ENCODE results near the gene TRIM14.

Gene TRIM14

GRCh38 chr9:98046180-98046543 is 72.9 kb downstream of the TRIM14 start:
- CTCF ChIA-PET: interaction anchor here (2.1 kb wide), 1 partner anchor 11 kb away, joined by 8 read pairs; no protein-coding TSS in a partner anchor
- TF ChIP-seq ZNF384 (IDR thresholded peaks at IDR 0.05) (no peak), PKNOX1 (IDR thresholded peaks at IDR 0.05) (no peak), TARDBP (IDR thresholded peaks at IDR 0.05) (no peak)
- POLR2A ChIA-PET: interaction anchor here (0.9 to 3.0 kb wide), 2 partner anchors 10 to 124 kb away, joined by 3 to 11 read pairs; partner anchors contain the start of genes NANS and TRMO
- DNase-seq (ENCODE audit: extremely low spot score): no peak

GRCh38 chr9:98045234-98046179 is 73.5 kb downstream of the TRIM14 start:
- DNase-seq (ENCODE audit: extremely low spot score): no peak
- no peak for TF ChIP-seq SP1 (IDR thresholded peaks at IDR 0.05)
- no peak for TF ChIP-seq FOXA1 (IDR thresholded peaks at IDR 0.05)
- TF ChIP-seq PKNOX1 (IDR thresholded peaks at IDR 0.05): no peak
- no peak for TF ChIP-seq L3MBTL2 (conservative IDR thresholded peaks at IDR 0.05)
- TF ChIP-seq LEF1 (IDR thresholded peaks at IDR 0.05; ENCODE audit: borderline replicate concordance): no peak
- no peak for TF ChIP-seq FOXK2 (IDR thresholded peaks at IDR 0.05)
- TF ChIP-seq NFRKB (IDR thresholded peaks at IDR 0.05): no peak
- TF ChIP-seq CTBP1 (IDR thresholded peaks at IDR 0.05; ENCODE audit: borderline replicate concordance): no peak
- TF ChIP-seq HDGF (IDR thresholded peaks at IDR 0.05; ENCODE audit: borderline replicate concordance): no peak
- no peak for TF ChIP-seq ZNF384 (IDR thresholded peaks at IDR 0.05)
- no peak for TF ChIP-seq ELF4 (IDR thresholded peaks at IDR 0.05)
- no peak for TF ChIP-seq BHLHE40 (IDR thresholded peaks at IDR 0.05; ENCODE audit: borderline replicate concordance)
- TF ChIP-seq ARNT (IDR thresholded peaks at IDR 0.05): no peak
- POLR2A ChIA-PET: interaction anchor here (0.9 kb wide), 1 partner anchor 124 kb away, joined by 3 read pairs; the partner anchor contains the start of gene TRMO
- CTCF ChIA-PET: interaction anchor here (2.1 kb wide), 1 partner anchor 11 kb away, joined by 8 read pairs; no protein-coding TSS in a partner anchor

- no peak for DNase-seq (ENCODE audit: extremely low spot score)
- CTCF ChIA-PET: interaction anchor here (1.0 to 2.1 kb wide), 2 partner anchors 9 to 122 kb away, joined by 3 to 8 read pairs; no protein-coding TSS in a partner anchor
- TF ChIP-seq FOXA1 (IDR thresholded peaks at IDR 0.05) (no peak), FOXK2 (IDR thresholded peaks at IDR 0.05) (no peak), LEF1 (IDR thresholded peaks at IDR 0.05; ENCODE audit: borderline replicate concordance) (no peak)
- POLR2A ChIA-PET: no interaction called here
Measured at GRCh38 chr9:98043915-98044314, 75.1 kb downstream of the TRIM14 start.

- POLR2A ChIA-PET: no interaction called here
- DNase-seq (ENCODE audit: extremely low spot score): no peak
- no peak for TF ChIP-seq TARDBP (IDR thresholded peaks at IDR 0.05)
- no peak for TF ChIP-seq BHLHE40 (IDR thresholded peaks at IDR 0.05; ENCODE audit: borderline replicate concordance)
- no peak for TF ChIP-seq FOXM1 (IDR thresholded peaks at IDR 0.05; ENCODE audit: borderline replicate concordance)
- no peak for TF ChIP-seq ARNT (IDR thresholded peaks at IDR 0.05)
- TF ChIP-seq HDGF (IDR thresholded peaks at IDR 0.05; ENCODE audit: borderline replicate concordance): no peak
- no peak for TF ChIP-seq LEF1 (IDR thresholded peaks at IDR 0.05; ENCODE audit: borderline replicate concordance)
- TF ChIP-seq ELF4 (IDR thresholded peaks at IDR 0.05): no peak
- TF ChIP-seq L3MBTL2 (conservative IDR thresholded peaks at IDR 0.05): no peak
- CTCF ChIA-PET: no interaction called here
Measured at GRCh38 chr9:98040212-98040611, 78.8 kb downstream of the TRIM14 start.

GRCh38 chr9:98039607-98040017 is 79.4 kb downstream of the TRIM14 start:
- CTCF ChIA-PET: interaction anchor here (0.7 kb wide), 1 partner anchor 132 kb away, joined by 3 read pairs; no protein-coding TSS in a partner anchor

More at GRCh38 chr9:98039607-98040017, 79.4 kb downstream of the TRIM14 start:
- TF ChIP-seq NFRKB (IDR thresholded peaks at IDR 0.05) (no peak), PKNOX1 (IDR thresholded peaks at IDR 0.05) (no peak), HDGF (IDR thresholded peaks at IDR 0.05; ENCODE audit: borderline replicate concordance) (no peak), FOXM1 (IDR thresholded peaks at IDR 0.05; ENCODE audit: borderline replicate concordance) (no peak), CTBP1 (IDR thresholded peaks at IDR 0.05; ENCODE audit: borderline replicate concordance) (no peak), SP1 (IDR thresholded peaks at IDR 0.05) (no peak), SUZ12 (IDR thresholded peaks at IDR 0.05) (no peak), LEF1 (IDR thresholded peaks at IDR 0.05; ENCODE audit: borderline replicate concordance) (no peak), ARNT (IDR thresholded peaks at IDR 0.05) (no peak), ZNF384 (IDR thresholded peaks at IDR 0.05) (no peak), L3MBTL2 (conservative IDR thresholded peaks at IDR 0.05) (no peak), TARDBP (IDR thresholded peaks at IDR 0.05) (no peak), FOXK2 (IDR thresholded peaks at IDR 0.05) (no peak), BHLHE40 (IDR thresholded peaks at IDR 0.05; ENCODE audit: borderline replicate concordance) (no peak), ELF4 (IDR thresholded peaks at IDR 0.05) (no peak), FOXA1 (IDR thresholded peaks at IDR 0.05) (no peak)
- POLR2A ChIA-PET: no interaction called here
- DNase-seq (ENCODE audit: extremely low spot score): no peak

Measured in HEK293T (cell line).